A673 (cell line): ENCODE results near the gene SPC24.

Experiments
- EZH2 ChIP-seq: fragments of 200-600 bp; sonication (generic); IDR thresholded peaks from 2 replicates; pipeline ENCODE4 v1.6.1; 2017; ENCODE audit warnings: borderline replicate concordance, low read depth, mild to moderate bottlenecking, mixed read lengths, antibody characterized with exemption, low read length; ENCODE audit not compliant: poor library complexity, severe bottlenecking
- TF ChIP-seq, protein P1 (sequence below): fragments of 300-800, 200-600 bp; sonication (generic); conservative IDR thresholded peaks from 2 replicates; pipeline ENCODE4 v1.5.1; 2017; ENCODE audit warnings: low read depth, mild to moderate bottlenecking, antibody characterized with exemption, low read length, moderate library complexity, mixed read lengths

- TF ChIP-seq, protein P1, sequence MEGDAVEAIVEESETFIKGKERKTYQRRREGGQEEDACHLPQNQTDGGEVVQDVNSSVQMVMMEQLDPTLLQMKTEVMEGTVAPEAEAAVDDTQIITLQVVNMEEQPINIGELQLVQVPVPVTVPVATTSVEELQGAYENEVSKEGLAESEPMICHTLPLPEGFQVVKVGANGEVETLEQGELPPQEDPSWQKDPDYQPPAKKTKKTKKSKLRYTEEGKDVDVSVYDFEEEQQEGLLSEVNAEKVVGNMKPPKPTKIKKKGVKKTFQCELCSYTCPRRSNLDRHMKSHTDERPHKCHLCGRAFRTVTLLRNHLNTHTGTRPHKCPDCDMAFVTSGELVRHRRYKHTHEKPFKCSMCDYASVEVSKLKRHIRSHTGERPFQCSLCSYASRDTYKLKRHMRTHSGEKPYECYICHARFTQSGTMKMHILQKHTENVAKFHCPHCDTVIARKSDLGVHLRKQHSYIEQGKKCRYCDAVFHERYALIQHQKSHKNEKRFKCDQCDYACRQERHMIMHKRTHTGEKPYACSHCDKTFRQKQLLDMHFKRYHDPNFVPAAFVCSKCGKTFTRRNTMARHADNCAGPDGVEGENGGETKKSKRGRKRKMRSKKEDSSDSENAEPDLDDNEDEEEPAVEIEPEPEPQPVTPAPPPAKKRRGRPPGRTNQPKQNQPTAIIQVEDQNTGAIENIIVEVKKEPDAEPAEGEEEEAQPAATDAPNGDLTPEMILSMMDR = no peak
- no peak for TF ChIP-seq EZH2
Measured at GRCh38 chr19:11115042-11115441, 40.5 kb downstream of the SPC24 start.
